ENCODE results near the gene HIPK3.
"Not testable (repeated sequence)": the region's sequence is repeated elsewhere in the genome, so short reads cannot be mapped to it uniquely, and the experiment has no call there.

Gene HIPK3

GRCh38 chr11:33366918-33367317 is 109.7 kb downstream of the HIPK3 start:
- DNase-seq: no peak

GRCh38 chr11:33368475-33368874 is 111.3 kb downstream of the HIPK3 start:
- not testable (repeated sequence) for DNase-seq

- no peak for DNase-seq
These were observed 111.8 kb downstream of the HIPK3 start for GRCh38 chr11:33368931-33369330.

- DNase-seq: no peak
These were observed 116.5 kb downstream of the HIPK3 start for GRCh38 chr11:33373636-33374035.

GRCh38 chr11:33375236-33375635 is 118.1 kb downstream of the HIPK3 start:
- no peak for DNase-seq

GRCh38 chr11:33375688-33376311 is 118.6 kb downstream of the HIPK3 start, which contains the start of gene KIAA1549L:
Gene KIAA1549L, plus strand, starts transcription at chr11:33376108.
- peak; percentile 62 for DNase-seq

- peak; percentile 61 for DNase-seq
These were observed 119.4 kb downstream of the HIPK3 start for GRCh38 chr11:33376331-33377310.

- no peak for DNase-seq
These were observed 120.5 kb downstream of the HIPK3 start for GRCh38 chr11:33377412-33378370.

GRCh38 chr11:33379947-33380346 is 122.8 kb downstream of the HIPK3 start:
- no peak for DNase-seq

GRCh38 chr11:33383075-33383919 is 126.1 kb downstream of the HIPK3 start:
- no peak for DNase-seq

- no peak for DNase-seq
These were observed 126.7 kb downstream of the HIPK3 start for GRCh38 chr11:33383920-33384209.

GRCh38 chr11:33384220-33384619 is 127.0 kb downstream of the HIPK3 start:
- no peak for DNase-seq

- no peak for DNase-seq
These were observed 130.4 kb downstream of the HIPK3 start for GRCh38 chr11:33387581-33387980.

- no peak for DNase-seq
These were observed 130.8 kb downstream of the HIPK3 start for GRCh38 chr11:33387996-33388395.

GRCh38 chr11:33388793-33389525 is 131.8 kb downstream of the HIPK3 start:
- no peak for DNase-seq

GRCh38 chr11:33389635-33390034 is 132.5 kb downstream of the HIPK3 start:
- no peak for DNase-seq

- DNase-seq: no peak
These were observed 134.0 kb downstream of the HIPK3 start for GRCh38 chr11:33390944-33391892.

- no peak for DNase-seq
These were observed 134.7 kb downstream of the HIPK3 start for GRCh38 chr11:33391893-33392251.

GRCh38 chr11:33394431-33395109 is 137.4 kb downstream of the HIPK3 start:
- DNase-seq: no peak

- DNase-seq: no peak
These were observed 139.2 kb downstream of the HIPK3 start for GRCh38 chr11:33396361-33396760.

Measured in islet precursor cell (in vitro differentiated cells).